Posterior vena cava (tissue), 2 donors: ENCODE results near the gene PTPRN2. TPM values are rescaled to one million over a fixed set of nuclear protein-coding genes. Genes with fewer than 3 reads are reported as not detected.

Experiments
- DNase-seq: peaks from one replicate; pipeline ENCODE4 v3.0.0-alpha.2; 2020; ENCODE audit warnings: low spot score
- intact Hi-C, 2 donors: fragments of 100-400 bp; cut with DNase I; formaldehyde crosslinking; loops; one replicate each; pipeline versions ENCODE4 v1.14.1 to v1.14.2; 2022 to 2023
- total RNA-seq, 2 donors: library from RNA; stranded (reverse); fragmentation: NEBNext Ultra II Directional; extraction: Animal tissue kit (Norgen Biotek cat#: 25700); gene quantifications; one replicate each; pipeline ENCODE4 v1.2.1, GENCODE V29; 2021
- donor health status: DM: yes; HTN: yes; CAD: no.
- donor health status: DM: yes; HTN: yes; CAD: no.

The PTPRN2 gene
- total RNA-seq, 2 donors from 2014 or later = 1.6 to 2.8 TPM

DNA sequence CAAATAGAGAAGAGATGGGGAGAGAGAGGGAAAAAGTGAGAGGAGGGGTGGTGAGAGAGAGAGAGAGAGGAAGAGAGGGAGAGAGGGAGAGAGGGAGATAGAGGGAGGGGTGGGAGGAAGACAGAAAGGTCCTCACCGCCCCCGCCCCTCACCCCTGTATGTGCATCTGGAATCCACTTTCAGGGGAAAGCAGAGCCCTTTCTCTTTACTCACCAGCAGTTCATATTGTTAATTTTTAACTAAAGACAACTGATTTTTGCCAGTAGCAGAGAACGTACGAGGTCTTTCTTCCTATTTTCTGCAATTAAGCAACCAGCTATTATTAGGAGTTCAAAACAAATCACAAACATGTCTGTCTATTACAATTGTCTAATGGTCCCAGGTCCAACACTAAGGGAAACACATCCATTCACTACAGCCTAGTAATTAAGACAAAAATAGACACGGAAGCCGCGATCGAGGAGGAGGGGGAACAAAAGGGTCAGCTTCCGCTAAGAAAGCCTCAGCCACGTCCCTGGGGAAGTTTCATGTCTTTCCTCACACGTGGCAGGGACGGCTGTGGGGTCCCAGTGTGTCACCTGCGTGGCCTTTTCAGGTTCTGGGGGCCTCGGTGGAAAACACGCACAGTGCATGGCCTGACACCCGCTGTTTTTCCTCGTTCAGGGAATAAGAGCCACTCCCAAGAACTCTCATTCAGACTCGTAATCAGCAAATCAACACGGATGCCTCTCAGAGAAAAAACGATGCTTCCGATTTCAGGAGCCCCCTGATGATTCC, 572.0 kb downstream of the PTPRN2 start:
- peak; percentile 45 for DNase-seq
- intact Hi-C loops = no loop called here

DNA sequence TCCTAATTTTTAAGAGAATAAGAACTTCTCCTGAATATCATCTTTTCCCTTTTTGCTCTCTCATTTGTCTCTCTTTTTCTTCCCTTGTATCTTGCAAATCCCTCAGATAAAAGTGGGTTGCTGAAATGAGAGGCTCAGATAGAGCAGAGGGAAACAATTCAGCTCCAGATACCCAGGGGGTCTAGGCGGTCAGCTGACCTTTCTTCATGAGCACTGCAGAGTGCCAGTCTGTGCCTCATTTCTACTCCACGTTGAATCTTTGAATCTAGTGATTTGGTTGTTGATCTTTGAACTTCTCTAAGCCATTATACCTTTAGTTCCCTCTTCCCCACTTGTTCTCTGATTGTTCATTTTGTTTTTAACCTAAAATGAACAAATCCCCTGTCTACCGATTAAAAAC, 572.6 kb downstream of the PTPRN2 start:
- intact Hi-C loops = no loop called here

DNA sequence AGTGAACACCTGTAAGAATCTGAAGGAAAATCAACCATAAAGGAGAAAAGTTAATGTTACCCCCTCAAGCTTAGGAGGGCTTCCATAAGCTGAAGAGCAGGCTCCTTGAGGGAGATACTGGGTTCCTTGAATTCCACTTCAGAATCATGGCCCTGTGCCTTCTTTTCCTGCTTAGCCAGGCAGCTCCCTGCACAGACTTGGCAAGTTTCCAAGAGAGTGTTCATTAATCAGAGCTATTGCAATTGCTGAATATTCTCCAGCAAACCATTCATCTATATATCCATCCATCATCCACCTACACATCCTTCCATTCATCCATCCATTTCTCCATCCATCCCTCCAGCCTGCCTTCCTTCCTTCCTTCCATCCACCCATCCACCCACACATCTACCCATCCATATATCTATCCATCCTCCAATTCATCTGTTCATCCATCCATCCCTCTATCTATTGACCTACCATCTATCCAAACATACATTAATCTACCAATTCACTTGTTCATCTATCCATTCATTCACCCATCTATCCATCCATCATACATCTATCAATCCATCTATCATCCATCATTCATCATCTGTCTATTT, 574.4 kb downstream of the PTPRN2 start:
- no peak for DNase-seq
- intact Hi-C loops = no loop called here

More for the DNA sequence above, 572.6 kb downstream of the PTPRN2 start:
- no peak for DNase-seq

DNA sequence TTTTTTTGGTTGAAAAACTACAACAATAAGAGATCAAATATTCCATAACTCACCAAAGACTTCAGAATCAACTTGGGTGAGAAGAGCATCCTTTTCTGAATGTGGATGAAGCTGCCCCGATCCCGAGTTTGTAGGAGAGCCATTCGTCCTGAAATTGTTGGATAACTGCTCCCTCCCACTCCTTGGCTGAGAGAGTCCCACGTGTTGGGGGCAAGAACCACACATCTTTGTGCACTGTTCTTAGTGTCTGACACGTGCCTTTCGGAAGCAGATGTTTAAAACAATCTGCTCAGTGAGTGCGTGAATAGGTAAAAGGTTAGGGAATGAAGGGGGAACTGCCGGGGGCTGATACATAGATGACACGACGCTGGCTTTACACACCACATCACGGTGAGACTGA, 575.7 kb downstream of the PTPRN2 start:
- intact Hi-C loops = no loop called here
- DNase-seq = no peak

DNA sequence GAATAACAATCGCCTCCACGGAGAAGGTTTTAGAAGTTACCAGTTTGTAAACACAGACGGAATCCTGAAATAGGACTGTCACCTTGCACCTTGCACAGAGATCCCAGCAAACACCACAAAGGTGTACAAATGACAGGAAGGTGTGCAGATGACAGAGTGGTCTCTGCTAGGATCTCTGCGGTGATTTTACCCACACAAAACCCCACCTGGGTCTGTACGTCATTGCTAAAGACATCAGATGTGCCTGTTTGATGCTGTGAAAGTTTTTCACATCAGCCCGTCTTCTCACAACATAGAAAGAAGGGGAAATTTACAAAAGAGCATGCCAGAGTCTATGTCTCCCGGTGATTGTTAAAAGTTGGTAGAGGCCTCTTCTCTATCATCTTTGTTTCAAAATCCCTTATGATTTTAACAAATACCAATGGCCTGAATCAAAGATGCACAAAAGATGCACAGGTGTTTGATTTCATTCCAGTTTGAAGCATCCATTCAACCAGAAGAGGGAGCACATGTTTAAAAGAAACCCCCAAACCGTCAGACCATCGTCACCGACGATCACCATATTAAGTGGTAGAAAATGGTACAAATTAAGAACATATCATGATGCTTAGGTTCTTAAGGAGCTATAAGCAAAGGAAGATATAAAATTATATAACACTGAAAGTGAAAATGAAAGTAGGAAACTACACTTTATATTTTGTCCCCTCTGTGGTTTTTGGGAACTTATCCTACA, 576.5 kb downstream of the PTPRN2 start:
- intact Hi-C loops = no loop called here

DNA sequence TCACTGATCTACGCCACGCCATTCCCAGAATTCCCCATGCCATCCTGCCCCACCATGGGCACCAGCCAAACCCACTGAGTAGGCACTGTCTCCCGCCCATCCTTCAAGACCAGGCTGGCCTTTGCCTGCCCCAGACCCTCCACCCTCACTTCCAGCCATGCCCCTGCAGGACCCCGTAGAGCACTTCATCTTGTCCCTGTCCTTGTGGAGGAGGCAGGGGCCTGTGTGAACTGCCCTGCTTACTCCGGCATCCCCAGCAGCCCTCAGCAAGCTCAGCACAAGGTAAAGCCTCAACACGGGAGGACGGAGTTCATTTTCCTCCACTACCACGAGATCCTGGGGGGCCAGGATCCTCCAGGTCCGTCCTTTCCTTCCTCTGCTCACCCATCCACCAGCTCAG, 577.7 kb downstream of the PTPRN2 start:
- intact Hi-C loops = no loop called here
- no peak for DNase-seq

More for the DNA sequence above, 576.5 kb downstream of the PTPRN2 start:
- DNase-seq = no peak

DNA sequence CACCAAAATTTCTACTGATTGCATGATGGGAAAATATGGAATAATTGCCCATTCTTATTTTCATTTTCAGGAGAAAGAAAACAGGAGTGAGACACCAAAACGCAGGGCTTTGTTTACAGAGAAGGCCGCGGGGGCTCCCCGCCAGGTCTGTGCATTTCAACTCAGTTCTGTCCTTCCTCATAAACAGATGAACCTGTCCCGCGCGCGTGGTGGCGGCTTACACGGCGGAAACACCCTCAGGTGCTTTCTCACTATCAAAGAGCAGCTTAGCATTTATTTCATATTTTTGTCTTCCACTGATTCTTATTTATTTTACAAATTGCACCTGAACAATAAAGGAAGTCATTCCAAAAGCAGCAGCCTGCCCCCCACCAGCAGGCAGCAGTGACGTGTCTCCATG, 579.4 kb downstream of the PTPRN2 start:
- intact Hi-C loops = no loop called here
- no peak for DNase-seq

DNA sequence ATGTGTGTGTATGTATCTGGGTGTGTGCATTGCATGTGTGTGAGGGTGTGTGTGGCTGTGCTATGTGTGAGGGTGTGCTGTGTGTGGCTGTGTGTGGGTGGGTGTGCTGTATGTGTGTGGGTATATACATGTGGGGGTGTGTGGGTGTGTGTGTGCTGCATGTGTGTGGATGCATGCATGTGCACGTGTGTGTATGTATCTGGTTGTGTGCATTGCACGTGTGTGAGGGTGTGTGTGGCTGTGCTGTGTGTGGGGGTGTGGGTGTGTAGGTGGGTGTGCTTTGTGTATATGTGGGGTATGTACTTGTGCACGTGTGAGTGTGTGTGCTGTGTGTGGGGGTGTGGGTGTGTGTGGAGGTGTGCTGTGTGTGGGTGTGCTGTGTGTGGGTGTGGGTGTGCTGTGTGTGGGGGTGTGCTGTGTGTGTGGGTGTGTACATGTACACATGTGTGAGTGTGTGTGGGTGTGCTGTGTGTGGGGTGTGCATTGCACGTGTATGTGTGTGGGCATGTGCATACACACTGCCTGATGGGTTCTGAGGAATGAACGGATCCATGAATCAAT, 579.8 kb downstream of the PTPRN2 start:
- intact Hi-C loops = no loop called here
- no peak for DNase-seq

DNA sequence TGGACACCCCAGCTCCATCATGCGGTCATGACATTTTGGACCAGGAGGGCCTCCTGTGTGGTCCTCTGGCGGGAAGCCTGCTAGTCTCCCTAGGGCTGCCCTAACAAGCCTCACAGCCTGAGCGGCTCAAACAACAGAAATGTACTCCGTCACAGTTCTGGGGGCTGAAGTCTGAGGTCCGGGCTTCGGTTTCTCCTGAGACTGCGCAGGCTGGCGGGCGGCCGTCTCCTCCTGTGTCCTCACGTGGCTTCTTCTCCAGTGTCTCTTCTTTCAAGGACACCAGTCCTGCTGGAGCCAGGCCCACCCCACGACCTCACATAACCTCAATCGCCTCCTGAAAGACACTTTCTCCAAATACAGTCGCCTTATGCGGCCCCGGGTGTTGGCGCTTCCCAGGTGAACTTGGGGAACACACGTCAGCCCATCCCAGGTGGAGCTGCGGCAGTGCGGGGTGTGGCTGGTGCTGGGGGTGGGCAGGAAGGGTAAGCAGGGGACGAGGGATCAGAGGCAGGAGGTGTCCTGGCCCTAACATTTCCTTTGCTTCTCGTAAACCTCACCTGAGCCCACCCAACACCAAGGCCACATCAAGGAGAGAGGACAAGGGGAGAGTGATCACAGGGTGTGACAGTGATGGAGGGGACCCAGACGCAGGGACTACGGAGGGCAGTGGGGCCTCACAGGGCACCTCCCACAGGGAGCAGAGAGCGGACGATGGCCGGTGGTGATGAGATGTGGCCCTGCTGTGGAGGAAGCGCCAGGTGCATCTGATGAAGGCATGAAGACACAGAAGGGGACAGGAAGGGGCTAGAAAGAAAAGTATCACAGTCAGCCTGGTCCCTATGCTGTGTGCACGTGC, 580.6 kb downstream of the PTPRN2 start:
- intact Hi-C loops = no loop called here
- no peak for DNase-seq

DNA sequence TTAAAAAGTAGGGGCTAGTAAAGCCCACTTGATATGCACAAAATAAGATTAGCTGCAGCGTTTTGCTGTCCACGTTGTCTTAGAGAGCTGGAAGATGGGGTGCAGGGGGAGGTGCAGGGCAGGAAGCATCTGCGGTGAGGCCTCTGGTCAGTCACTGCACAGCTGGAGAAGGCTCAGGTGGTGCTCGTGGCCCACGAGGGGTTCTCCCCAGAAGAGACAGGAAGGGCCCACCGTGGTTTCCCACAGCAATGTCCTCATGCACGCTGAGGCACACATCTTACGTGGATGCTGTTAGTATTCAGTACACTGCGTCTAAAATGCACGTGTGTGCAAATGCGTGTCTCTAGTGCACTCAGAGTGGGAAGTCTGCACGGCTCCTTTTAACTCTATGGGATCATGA, 582.1 kb downstream of the PTPRN2 start:
- no peak for DNase-seq
- intact Hi-C loops = no loop called here

DNA sequence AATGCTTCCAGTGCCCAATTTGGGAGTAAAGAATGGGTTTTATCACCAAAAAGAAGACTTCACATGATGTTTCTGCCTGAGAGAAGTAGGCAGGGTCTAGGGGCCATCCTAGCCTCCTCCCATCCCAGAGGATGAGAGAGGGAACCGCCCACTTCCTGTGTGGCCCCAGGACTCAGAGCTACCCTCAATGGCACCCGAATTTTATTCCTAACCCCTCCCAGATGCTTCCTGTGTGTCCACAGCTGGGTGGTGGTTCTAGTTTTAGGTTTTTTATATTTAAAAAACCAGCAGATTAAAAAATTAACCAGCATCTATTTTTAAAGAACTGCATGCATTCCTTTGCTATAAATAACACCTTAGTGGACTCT, 583.5 kb downstream of the PTPRN2 start:
- DNase-seq = no peak
- intact Hi-C loops = no loop called here

DNA sequence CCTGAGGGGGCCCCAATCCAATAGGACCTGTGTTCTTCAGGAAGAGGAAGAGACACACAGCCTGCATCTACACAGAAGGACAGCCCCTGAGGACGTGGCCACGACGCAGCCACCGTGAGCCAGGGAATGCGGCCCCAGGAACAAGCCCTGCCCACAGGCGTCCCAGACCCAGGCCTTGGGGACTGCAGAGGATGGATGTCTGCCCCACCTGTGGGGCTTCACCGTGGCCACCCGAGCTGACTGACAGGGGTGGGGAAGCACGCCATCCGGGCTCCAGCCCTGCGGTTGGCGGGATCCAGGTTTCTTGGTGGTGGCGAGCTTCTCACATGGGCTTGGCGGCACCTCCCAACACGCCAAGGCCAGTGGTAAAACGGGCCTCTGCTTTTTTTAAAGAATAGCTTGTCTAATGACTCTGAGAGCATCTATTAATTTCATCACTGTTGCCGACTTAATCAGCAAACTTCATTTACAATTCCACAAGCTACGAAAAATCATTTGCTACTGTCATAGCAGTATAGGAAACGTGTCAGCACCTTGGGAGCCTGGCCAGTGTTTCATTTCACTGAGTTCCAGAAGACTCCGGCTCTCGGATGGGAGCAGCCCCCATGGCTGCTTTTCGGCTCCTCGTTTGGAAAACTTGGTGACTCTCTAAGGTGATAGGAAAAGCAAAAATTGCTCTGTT, 584.0 kb downstream of the PTPRN2 start:
- DNase-seq = no peak
- intact Hi-C loops = no loop called here

DNA sequence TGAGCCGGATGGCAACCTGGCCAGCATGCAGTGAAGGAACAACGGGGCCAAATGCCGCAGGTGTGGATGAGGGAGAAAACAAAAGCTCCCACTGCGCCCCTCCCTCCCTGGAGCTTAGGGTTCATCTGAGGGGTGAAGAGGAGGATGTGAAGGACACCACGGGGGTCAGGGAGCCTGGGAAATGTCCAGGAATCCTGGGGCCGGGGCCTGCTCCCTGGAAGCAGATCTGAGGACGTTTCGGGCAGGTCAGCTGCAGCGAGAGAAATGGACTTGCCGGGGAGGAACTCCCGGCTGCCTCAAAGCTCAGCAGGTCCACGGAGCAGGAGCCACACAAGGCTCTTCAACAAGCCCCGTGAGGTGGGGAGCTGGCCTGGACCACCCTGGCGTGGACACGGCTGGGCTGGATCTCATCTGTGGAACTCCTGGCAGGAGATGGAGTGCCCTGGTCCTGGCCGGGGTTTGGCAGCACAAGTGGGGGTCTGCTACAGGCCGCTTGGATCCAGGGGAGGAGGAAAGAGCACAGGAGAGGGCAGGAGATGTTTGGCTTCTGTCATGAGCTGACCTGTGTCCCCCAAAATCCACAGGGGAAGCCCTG, 585.0 kb downstream of the PTPRN2 start:
- intact Hi-C loops = no loop called here
- no peak for DNase-seq

DNA sequence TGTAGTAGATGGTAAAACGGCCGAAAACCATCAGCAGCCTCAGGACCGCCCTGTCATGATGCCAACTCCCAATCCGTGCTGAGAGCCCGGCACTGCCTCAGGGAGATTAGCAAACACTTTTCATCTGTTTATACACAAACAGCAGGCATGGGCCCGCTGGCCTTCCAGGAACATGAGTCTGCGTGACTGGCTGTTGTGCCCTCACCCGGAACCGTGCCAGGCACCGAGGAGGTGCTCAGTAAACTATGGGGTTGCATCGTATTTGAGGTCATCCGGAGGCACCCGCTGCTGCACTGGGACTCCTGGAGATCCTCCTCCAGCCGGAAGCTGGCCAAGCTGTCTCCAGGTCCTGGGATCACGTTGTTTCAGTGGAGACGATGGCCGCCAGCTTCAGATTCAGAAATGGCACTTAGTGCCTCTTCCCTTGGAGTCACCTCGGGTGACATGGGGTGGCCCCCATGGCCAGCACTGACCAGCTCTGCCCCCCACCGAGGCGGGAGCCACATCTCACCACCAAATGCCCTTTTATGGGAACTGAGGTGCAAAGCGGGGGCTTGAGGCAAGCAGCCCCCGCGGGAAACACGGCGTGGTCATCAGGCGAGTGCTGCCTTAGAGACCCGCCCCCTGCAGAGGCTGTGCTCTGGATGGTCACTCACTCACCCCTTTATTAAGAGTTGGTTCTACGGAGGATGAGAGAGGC, 585.9 kb downstream of the PTPRN2 start:
- intact Hi-C loops = no loop called here
- no peak for DNase-seq

DNA sequence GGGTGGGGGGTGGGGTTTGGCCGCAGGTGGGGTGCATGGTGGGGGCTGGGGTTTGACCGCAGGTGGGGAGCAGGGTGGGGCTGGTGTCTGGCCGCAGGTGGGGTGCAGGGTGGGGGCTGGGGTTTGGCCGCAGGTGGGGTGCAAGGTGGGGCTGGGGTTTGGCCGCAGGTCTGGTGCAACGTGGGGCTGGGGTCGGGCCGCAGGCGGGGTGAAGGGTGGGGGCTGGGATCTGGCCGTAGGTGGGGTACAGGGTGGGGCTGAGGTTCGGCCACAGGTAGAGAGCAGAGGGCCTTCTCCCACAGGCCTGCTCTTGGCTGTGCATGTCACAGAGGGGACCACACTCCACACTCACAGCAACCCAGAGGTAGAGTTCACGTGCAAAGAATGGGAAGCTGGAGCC, 586.6 kb downstream of the PTPRN2 start:
- DNase-seq = no peak
- intact Hi-C loops = no loop called here

DNA sequence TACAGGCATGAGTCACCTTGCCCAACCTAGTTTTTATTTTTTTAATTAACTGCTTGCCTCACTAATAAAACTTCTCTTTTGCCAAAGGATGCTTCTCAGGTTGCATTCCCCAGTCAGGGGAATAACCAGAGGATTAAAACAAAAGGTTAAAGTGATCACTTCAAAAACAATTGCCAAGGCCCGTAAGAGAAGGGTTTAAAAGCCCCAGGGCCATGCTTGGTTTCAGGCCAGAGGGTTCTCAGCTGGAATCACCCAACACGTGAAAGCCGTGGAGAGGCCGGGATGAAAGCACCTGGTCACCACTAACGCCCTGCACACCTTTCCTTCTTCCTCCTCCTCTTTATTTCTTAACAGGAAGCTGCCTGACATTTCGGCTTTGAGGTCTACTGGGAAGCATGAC, 587.5 kb downstream of the PTPRN2 start:
- intact Hi-C loops = no loop called here
- DNase-seq = no peak

DNA sequence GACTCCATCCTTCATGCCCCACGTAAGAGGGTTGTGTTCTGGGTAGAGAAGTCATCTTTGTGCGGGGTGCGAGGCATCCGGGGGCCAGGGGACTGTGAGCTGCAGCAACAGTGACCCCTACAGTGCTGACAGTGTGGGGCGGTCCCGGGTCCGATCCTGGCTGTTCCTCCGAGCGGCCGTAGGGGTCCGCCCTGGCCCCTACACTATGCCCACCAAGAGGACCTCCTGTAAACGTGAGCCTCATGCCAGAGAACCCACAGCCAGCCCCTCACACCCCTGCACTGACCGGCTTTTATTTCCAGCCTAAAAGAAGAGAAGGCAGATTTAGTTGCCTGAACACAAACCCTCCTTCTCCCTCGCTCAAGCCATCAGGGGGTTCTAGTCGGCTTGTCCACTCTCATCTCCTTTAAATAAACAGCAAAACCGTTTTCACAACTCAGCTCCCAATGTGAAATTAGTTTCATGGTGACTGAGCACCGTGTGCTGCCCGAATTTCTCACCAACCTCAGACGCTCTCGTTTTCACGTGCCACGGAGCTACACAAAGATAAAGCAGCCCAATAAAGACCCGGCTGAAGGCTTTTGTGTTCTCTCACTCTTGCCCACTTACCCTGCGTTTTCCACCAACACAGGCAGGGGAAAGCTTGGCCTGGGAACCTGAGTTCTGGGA, 588.6 kb downstream of the PTPRN2 start:
- intact Hi-C loops = loop anchor here in 1 of 2 donors (5.0 kb wide), 1 partner anchor 1757 kb away; no protein-coding TSS in a partner anchor
- no peak for DNase-seq
